Measurements from ENCODE around the gene ULK4.
"Not testable (repeated sequence)": the region's sequence is repeated elsewhere in the genome, so short reads cannot be mapped to it uniquely, and the experiment has no call there.

Gene ULK4

DNA sequence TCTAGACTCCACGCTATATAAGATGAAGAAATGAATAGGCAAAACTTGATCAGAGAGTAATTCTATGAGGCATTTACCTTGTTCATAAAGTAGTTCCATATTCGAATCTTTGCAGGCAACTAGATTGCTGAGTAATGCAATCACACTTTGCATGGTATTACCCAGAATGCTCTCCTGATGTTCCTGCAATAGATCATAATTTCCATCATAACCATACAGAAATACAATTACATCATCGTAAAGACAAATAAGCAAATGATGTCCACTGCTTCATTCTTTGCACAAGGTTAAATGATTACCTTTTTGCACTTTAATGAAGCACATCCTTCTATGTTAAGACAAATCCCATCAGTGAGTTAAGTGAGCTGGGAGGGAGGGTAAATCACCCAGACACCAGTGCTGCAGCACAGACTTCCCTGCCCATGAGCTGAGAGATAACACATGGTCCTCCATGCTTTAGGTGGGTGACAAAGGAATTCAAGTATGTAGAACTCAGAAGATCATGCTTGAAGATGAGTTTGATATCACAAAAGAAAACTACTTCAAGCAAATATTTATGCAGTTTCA lies 395.9 kb downstream of the ULK4 start:
- no peak for DNase-seq

DNA sequence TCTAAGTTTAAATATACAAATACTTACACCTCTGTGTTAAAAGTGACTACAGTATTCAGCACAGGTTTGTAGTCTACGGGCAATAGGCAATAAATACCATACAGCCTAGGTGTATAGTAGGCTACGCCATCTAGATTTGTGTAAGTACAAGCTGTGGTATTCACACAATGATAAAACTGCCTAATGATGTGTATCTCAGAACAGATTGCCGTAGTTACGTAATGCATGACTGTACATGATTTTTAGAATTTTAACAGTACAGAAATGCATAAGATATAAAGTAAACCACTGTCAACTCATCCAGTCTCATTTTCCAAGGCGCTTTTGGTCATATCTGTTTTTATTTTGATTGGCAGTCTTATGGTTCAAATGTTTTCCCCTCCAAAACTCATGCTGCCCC lies 396.9 kb downstream of the ULK4 start:
- no peak for DNase-seq

DNA sequence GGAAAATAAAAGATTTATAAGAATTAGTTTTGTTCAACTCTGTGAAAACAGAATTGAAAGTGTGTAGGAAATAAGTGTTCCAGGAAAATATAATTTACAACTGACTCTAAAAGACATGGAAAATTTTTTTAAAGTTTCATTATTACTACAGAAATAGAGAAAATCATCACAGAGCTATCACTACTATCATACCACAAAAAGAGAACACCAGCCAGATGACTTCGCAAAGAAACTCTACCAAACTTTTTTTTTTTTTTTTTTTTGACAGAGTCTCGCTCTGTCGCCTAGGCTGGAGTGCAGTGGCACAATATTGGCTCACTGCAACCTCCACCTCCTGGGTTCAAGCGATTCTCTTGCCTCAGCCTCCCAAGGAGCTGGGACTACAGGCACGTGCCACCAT lies 405.7 kb downstream of the ULK4 start:
- DNase-seq, result not testable (repeated sequence)

DNA sequence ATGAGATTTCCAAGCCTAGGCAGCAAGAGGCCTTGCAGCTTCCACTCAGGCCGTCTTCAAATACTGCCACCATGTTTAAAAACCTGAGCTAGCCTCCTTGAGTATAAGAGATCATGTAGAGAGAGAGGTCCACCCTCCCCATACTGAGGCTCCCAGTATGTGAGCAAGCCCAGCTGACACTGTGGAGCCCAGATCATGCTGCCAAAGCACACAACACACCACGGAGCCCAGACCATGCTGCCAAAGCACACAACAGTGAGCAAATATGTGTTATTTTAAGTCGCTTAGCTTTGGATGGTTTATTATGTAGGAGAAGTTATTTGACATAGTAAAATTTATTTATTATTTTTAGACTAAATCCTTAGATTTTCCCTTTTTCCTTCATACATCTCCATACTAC lies 428.9 kb downstream of the ULK4 start:
- DNase-seq, result no peak

DNA sequence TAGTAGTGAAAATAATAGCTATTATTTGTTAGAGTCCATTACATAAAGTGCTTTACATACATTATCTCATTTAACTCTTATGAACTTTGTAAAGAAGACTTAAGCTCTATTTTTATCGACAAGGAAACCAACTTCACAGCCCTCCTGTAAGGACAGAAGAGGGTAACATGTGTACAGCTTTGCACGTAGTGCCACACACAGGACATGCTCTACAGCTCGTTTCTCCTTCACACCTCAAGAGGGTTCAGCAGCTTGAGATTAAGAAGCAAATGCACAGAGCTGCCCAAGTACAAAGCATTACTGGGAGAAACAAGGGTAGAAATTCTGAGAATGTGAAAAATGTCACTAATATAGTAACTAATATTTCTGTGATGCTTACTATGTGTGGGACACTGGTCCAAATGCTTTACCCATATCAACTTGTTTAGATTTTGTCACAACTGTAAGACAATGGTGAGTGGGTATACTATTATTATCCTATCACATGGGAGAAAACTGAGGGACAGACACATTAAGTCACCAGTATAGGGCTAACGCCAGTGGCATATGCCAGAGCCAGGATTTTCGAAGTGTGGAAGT lies 434.8 kb downstream of the ULK4 start:
- no peak for DNase-seq

DNA sequence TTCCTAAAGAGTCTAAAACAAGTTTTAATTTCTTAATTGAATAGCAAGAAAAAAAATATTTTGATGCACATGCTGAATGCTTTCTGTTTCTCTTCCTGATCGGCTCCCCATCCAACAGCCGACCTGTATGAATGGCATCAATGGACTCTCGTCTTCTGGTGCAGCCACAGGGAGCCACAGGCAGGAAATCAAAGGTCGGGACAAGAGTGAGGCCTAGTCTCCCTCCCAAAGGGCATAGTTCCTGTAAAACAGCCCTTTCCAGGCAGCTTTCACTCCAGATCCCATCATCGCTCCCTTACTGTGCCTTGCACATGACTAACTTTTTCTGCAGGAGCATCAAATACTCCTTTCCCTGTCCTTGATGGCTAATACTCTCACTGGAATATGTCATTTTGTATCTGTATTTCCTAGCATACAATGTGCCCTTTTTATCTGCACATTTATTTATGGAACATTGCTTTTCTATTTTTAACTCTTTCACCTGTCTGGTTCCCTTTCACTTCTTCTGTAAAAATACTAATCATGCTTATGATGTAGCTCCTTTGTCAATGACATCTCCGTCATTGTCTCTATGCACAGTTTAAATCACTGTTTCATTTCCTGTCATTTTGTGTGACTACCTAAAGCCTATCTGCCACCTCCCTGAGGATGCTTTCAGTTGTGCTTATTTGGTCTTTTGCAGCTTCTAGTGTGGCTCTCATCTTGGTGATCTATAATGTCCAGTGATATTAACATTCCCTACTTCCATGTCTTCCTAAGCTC lies 436.4 kb downstream of the ULK4 start:
- DNase-seq, result no peak

DNA sequence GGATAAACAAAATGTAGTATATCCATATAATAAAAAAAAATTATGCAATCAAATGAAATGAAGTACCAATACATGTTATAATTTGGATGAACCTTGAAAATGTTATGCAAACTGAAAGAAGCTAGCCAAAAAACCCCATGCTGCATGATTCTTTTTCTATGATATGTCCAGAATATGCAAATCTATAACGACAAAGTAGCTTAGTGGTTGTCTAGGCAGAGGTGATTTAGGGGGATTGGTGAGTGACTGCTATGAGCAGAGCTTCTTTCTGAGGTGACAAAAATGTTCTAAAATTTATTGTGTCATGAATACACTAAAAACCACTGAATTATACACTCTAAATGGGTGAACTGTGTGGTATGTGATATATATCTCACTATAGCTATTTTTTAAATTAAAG lies 438.0 kb downstream of the ULK4 start:
- no peak for DNase-seq

DNA sequence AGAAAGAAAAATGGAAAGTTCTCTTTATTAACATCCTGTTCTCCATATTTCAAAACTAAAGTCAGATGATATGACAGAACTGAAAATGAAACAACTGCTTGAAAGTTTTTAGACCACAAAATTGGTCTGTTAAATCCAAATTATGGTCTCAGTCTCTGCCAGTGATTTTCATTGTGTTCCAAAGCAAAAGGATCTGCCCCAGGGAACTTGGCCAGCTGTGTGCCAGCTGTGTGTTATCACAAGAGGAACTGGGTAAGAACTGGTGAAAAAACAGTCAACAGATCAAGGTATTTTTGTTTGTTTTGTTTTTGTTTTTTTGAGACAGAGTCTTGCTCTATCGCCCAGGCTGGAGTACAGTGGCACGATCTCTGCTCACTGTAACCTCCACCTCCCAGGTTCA lies 439.3 kb downstream of the ULK4 start:
- no peak for DNase-seq

DNA sequence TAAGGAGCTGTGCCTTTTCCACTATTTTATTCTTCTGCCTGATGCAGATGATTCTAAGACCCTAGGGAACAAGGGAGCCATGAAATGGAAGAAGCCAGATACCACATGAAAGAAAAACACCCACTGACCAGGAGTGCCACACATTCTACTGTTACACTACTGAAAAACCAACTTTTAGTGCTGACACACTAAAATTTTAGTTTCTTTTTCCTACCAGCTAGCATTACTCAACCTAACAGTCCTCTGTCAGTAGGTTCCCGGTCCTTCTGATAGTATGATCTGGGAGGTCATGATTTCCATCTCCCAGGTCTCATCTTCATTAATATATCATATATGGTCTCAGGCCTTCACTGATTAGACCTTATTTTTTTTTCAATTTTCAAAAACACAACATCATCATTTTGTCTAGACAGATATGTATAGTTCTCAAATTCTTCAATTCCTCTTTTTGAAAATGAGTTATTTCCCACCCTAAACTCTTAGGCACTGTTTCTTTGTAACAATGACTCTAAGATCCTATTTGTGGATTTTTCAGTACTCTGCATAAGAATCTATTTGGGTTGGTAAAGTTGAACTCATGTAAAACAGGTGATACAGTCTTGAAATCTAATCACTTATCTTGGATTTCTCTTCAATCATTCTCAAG lies 440.8 kb downstream of the ULK4 start:
- DNase-seq, result no peak

DNA sequence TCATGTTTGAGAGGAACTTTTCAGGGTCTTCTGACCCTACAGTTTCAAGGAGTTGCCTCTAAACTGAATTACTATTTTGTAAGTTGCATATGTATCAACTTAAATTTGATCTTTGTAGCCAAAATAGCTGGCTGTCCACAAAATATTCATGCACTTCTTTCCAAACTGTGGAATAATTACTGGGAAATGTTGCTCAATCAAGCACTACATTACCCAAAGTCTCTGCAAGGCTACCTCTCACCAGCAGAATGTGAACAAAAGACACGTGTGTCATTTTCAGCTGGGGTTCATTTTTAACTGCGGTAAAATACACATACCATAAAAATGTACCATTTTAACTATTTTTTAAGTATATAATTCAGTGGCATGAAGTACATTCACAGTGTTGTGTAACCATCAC lies 442.2 kb downstream of the ULK4 start:
- no peak for DNase-seq

DNA sequence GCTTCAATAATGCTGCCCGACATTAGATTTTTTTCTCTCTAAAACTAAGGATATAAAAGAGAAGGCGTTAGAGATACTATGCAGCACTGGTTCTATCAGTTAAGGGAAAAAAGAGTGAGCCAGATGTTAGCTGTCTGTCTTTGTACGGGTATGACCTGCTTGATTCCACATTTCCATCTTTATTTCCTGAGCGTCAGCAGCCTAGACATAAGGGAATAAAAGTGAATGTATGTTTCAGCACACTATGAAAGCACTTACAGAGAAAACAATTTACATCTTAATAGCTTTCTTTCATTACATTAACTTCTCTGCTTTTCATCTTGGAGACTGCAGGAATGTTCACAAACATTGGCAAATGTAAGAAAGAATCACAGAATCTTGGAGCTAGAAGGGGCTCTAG lies 443.3 kb downstream of the ULK4 start:
- no peak for DNase-seq

DNA sequence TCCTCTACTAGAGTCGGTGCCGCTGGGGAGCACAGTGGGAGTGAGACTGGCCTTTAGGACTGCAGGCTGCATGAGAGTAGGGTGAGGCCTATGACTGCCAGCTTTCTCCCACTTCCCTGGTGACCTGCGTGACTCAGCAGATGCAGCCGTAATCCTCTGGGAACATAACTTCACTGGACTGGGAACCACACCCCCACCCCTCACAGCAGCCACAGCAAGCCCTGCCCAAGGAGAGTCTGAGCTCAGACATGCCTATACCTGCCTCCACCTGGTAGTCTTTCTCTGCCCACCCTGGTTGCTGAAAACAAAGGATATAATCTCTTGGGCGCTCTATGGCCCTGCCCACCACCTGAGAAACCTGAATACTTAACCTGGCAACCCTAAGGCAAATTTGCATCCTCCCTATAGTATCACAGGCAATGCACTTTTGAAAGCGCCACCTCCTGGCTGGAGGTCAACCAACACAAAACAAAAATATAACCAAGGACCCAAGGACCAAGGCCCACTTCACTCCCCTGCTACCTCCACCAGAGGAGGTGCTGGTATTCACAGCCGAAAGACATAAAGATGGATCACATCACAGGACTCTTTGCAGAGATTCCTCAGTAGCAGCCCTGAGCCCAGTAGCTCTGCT lies 453.7 kb downstream of the ULK4 start:
- DNase-seq, result no peak

DNA sequence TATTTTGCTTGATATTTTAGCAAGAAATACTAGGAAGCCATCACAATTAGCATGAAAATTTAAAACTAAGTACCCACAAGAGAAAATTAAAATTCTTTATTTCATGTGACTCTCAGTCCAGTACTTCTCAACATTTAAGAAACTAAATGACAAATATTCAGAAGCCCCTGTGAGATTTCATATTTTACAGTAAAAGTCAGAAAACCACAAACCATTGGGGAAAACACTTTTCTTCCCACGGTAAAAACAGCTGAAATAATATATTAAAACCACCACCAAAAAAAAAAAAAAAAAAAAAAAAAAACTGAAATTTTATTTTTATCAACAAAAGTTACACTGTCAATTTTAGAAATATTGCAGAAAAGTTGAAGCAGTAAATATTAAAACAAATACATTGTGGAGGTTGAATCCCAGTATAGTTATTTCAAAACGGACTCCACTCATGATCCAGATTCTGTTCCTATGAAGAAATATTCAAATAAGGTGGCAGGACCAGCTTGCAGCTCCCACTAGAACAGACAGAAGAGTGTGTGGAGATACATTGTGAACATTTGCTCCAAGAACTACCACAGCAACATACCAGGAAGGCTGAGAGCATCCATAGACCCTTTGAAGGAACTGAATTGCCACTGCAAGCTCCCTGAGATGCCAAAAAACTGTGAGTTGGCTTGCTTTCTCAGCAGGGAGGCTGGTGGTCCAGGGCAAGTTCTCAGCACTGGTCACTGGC lies 454.4 kb downstream of the ULK4 start:
- DNase-seq, result no peak

DNA sequence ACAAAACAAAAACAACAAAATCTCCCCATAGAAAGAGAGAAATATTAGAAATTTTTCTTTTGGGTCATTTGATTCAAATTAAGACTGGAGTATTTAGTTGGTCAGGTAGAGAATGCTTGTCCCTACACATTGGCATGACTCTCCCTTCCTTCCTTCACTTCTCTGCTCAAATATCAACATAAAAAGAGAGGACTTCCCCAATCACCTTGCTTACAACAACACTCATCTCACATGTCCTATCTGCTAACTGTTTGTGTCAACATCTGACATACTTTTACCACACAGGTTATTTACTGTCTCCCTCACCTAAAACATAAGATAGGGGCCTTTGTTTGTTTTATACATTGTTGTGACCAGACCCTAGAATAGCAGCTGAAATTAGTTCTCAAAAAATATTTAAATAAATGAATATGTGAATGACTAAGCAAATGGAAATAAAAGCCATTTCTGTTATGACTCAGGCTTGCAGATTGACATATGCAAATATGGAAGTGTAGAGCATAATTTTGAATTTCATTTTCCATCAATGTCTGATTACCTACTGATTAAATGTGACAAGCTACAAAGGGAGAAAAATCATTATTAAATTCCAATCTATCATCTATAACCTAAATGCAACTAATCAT lies 457.8 kb downstream of the ULK4 start:
- no peak for DNase-seq

DNA sequence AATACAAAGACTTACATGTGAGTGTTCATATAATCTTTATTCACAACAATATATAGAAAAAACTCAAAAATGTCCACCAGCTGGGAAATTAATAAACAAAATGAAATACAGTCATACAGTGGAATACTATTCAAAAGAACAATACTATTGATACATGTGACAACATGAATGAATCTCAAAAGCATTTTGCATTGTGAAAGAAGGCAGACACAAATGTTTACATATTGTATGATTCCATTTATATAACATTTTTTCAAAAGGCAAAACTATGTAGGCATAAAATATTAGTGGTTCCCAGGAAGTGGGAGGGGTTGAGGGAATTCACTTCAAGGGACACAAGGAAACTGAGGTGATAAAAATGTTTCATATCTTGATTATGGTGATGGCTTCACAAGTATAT lies 459.4 kb downstream of the ULK4 start:
- no peak for DNase-seq

DNA sequence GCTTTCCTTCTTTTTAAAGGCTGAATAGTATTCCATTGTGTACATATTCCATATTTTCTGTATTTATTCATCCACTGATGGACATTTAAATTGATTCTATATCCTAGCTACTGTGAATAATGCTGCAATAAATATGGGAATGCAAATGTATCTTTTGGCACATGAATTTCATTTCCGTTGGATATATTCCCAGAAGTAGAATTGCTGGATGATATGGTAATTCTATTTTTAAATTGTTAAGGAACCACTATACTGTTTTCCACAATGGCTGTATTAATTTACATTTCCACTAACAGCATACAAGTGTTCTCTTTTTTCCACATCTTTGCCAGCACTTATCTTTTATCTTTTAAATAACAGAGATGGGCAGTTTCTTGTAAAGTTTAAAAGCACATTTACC lies 459.9 kb downstream of the ULK4 start:
- no peak for DNase-seq

DNA sequence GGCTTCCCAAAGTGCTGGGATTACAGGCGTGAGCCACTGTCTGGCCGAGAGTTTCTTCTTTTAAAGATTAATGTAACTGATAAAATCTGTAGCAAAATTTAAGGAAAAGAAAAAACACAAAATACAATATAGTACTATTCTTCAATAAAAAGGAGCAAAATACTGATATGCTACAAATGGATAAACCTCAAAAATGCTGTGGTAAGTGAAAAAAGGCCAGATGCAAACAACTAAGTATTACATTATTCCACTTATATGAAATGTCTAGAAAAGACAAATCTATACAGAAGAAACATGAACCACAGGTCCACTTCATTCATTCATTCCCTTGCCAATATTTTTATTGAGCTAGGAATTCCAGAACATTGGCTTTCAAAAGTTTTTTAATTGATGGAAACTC lies 463.1 kb downstream of the ULK4 start:
- DNase-seq, result no peak

DNA sequence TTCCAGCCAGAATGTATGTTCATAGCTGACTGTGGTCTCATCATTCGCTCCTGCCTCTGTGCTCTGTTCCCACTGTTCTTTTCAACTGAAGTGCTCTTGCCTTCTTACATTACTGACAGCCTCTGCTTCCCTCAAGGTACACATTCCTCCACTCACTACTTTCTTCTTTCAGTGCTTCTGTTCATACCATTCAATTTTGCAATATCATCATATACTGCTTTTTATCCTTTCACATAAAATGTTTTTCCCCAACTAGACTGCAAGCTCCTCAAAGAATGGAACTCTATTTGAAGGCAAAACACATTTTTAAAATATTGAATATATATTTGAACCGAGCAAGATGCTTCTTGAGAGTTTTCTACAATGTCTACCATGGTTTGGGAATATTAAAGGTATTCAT lies 471.5 kb downstream of the ULK4 start:
- DNase-seq, result no peak

DNA sequence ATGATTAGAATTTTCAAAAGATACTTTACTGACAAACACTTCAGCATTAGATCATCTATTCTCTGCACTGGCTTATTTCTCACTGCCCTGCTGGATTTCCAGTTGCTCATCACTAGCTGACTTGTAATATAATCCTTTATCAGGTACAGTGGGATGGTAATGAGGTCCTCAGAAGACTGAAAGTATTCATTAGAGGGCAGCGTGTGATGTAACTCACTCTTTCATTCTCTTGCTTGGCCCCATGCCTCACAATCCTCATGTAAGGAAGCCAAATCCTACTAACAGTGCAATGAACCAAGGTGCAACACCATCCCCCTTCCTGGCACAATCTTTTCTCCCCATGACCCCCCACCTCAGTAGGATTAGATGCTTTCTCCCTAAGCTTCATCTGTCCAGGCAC lies 472.7 kb downstream of the ULK4 start:
- no peak for DNase-seq

DNA sequence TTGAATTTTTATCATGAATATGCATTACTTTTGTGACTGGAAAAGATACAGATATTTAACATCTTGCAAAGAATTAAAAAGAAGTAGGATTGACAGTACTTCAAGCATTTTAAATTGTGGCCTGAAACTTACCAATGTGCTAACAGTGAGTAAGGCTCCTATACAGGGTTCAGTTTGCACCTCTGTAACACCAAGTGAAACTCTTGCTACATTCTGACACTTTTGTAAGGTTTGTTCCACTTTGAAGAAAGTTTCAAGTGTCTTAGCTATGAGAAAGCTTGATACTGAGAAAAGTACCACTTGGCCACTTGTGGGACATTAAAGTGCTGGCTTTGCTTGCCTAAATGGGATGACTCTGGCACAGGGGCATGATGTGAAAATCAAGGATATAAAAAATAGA lies 473.4 kb downstream of the ULK4 start:
- DNase-seq, result no peak

DNA sequence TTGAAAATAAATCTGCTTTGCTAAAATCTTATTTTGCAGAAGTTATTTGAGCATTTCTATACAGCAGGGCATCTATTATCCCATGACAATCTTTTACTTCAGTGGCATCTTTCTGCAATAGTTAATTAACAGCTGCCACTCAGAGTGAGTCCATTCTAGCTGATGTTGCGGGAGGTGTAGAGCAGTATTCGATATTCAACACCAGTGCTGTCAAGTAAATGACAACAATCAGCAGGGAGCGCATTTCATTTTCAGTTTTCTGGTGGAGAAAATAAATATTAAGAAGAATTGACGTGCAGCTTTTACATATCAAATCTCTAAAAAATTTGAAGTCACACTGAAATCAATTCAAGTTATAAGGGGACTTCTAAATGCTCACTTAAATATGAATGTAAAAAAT lies 476.4 kb downstream of the ULK4 start:
- no peak for DNase-seq

DNA sequence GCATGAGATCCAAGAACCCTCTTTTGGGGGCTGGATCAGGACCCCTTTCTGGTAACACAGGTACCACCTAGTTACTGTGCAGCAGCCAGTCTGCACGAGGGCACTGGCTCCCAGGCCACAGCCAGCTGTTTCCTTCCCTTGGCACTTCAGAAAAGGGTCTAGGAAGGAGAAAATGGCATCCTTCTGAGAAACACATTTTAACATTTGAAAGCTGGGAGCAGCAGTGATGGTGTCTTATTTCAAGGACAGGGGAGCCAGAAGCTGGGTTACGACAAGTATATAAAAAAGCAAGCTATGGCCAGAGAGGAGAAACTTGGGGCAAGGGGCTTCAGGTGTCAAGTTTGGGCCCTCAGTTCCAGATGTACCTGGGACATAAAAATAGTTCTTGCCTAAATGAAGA lies 479.8 kb downstream of the ULK4 start:
- DNase-seq, result no peak

DNA sequence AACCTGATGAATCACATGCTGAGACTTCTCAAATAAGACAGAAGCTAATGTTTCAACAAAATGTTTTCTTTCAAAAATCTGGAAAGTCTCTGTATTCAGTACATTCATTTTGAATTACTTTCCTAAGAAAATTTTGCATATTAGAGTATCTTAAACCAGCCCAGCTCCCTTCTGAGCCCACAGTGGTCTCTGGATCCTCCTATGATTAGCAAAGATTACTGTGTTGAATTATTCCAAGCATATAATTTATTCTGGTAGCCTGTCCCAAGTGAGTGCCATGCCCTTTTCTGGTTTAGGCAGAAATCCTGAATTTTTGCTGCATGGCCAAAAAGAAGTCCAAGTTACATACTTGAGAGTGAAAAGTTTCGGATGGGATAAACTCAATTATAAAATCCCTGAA lies 483.6 kb downstream of the ULK4 start:
- no peak for DNase-seq
